ENCODE measurements around the gene TLE4.

- TF ChIP-seq ZNF121 (CRISPR knock-in tag; IDR thresholded peaks at IDR 0.05) (no peak), ZNF687 (CRISPR knock-in tag; IDR thresholded peaks at IDR 0.05) (no peak), ZNF225 (CRISPR knock-in tag; IDR thresholded peaks at IDR 0.05) (no peak), ZNF605 (CRISPR knock-in tag; IDR thresholded peaks at IDR 0.05) (no peak), TCF7L2 (IDR thresholded peaks at IDR 0.05; ENCODE audit: low read depth, low read length) (no peak), TAF1 (CRISPR knock-in tag; IDR thresholded peaks at IDR 0.05) (no peak), EZH2 (conservative IDR thresholded peaks at IDR 0.05; ENCODE audit: low read depth, low read length) (no peak)
These were observed 6.4 kb downstream of the TLE4 start for GRCh38 chr9:79577969-79578723.

Data from HepG2 (cell line).